Endometrial microvascular endothelial cells (primary cell): ENCODE data around the gene MAPK8IP2. TPM values are rescaled to one million over a fixed set of nuclear protein-coding genes. Genes with fewer than 3 reads are reported as not detected.
"Not testable (repeated sequence)": the region's sequence is repeated elsewhere in the genome, so short reads cannot be mapped to it uniquely, and the experiment has no call there.

Source experiments
- in situ Hi-C: cut with HindIII; loops from 2 replicates; pipeline ENCODE4 v1.10.0; 2017; ENCODE audit warnings: low sequenced_read_pairs, low pct_unique_long_range_greater_than_20kb; ENCODE audit errors: inconsistent ontology term
- total RNA-seq: library from RNA; depleted of rRNA; stranded (reverse); fragments of >200 nt; gene quantifications from one replicate; pipeline ENCODE4 v1.2.3, GENCODE V29; 2015; ENCODE audit errors: inconsistent ontology term

The MAPK8IP2 gene
- total RNA-seq, 1 donor from 2014 or later = 0.93 TPM

DNA sequence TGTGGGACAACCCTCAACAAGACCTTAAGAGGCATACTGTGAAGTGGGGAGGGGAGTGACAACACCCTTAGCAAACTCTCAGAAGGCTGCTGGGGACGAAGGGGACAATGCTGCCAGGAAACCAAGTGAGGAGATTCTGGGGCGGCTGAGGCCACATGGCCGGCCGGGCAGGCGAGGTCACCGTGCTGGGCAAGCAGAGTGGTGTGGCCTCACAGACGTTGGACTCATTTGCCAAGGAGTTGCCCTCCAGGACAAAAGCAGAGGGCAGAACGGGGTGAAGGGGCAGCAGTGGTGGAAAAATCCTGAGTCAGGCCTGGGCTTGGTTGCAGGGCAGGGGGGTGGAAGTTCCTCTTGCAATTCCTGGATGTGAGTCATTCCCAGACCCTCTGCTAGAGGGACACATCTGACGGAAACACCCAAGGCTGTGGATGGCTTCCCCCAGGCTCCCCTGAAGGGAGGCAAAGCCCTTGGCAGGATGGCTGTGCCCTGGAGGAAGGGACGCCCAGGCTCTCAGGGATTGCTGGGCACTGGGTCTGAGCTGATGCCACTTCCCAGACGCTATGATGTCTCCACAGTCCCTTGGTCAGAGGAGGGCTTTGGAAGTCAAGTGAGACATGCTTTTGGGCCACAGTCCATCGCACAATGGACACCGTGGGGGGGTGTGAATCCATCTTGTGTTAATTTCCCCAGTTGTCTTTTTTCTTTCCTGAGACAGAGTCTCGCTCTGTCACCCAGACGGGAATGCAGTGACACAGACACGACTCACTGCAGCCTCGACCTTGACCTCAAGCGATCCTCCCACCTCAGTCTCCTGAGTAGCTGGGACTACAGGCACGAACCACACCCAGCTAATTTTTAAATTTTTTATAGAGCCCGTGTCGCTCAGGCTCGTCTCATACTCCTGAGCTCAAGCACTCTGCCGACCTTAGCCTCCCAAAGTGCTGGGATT is 55.8 kb downstream of the MAPK8IP2 start:
- in situ Hi-C loops = no loop called here

DNA sequence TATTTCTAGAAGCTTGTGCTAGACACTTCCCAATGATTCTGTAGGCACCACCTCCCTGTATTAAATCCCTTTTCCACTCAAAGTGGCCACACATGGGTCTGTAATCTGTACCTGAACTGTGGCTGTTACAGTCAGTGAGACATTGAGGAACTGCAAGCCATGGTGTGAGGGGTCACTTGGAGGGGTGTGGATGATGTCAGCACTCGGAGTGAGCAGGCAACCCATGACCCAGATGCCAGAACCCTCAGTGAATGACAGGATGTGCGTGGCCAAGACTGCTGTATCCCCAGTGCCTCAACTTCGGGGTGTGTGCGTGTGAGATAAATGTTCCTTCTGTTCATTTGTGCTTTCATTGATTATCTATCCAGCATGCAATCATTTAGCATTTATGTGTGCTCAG is 57.3 kb downstream of the MAPK8IP2 start:
- in situ Hi-C loops = no loop called here

DNA sequence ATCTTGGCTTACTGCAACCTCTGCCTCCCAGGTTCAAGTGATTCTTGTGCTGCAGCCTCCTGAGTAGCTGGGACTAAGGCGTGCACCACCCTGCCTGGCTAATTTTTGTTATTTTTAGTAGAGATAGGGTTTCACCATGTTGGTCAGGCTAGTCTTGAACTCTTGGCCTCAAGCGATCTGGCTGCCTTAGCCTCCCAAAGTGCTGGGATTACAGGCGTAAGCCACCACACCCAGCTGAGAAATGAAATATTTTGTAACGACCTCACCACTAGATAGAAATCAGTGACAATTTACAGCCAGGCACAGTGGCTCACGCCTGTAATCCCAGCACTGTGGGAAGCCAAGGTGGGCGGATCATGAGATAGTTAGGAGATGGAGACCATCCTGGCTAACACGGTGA is 59.1 kb downstream of the MAPK8IP2 start:
- in situ Hi-C loops = not testable (repeated sequence)

DNA sequence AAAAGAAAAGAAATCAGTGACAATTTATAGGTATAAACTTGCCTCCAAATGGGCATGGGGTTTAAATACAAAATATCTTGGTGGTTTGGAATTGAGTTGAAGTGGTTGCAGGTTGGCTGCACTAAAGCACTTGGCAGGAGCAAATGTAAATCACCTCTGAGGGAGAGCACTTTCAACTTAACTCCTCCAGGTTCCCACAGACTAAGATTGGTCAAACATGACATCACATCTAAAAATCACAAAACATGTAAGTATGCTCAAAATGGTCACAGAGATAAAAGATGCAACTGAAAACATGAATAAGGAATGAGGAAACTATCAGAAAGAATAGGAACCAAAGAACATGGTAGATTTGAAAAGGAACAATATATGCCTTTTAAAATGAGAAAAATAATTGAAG is 59.7 kb downstream of the MAPK8IP2 start:
- in situ Hi-C loops = no loop called here

Other genes with a start within 250 kb of the MAPK8IP2 start
- 53.1 TPM for gene SBF1, start 125.8 kb upstream of the MAPK8IP2 start, total RNA-seq
- under 0.01 TPM for gene ADM2, start 119.2 kb upstream of the MAPK8IP2 start, total RNA-seq
- gene MIOX, start 113.9 kb upstream of the MAPK8IP2 start, total RNA-seq = not detected
- 73.8 TPM for gene LMF2, start 93.1 kb upstream of the MAPK8IP2 start, total RNA-seq
- gene NCAPH2, start 92.6 kb upstream of the MAPK8IP2 start, total RNA-seq = 53.9 TPM
- 1.1 TPM for gene SCO2, start 75.2 kb upstream of the MAPK8IP2 start, total RNA-seq
- gene TYMP, start 70.8 kb upstream of the MAPK8IP2 start, total RNA-seq = 16.1 TPM
- gene KLHDC7B, start 54.9 kb upstream of the MAPK8IP2 start, total RNA-seq = not detected
- not detected for gene SYCE3, start 37.9 kb upstream of the MAPK8IP2 start, total RNA-seq
- 3.2 TPM for gene CPT1B, start 22.4 kb upstream of the MAPK8IP2 start, total RNA-seq
- 41.0 TPM for gene CHKB, start 17.9 kb upstream of the MAPK8IP2 start, total RNA-seq
- gene ARSA, start 27.4 kb downstream of the MAPK8IP2 start, total RNA-seq = 55.8 TPM
- gene SHANK3, start 72.0 kb downstream of the MAPK8IP2 start, total RNA-seq = 22.2 TPM
- 0.65 TPM for gene ACR, start 137.4 kb downstream of the MAPK8IP2 start, total RNA-seq
- gene RABL2B, start 182.8 kb downstream of the MAPK8IP2 start, total RNA-seq = 9.9 TPM